HG03565 (cell line): ENCODE measurements around the gene AIG1.

Experiments used
- ATAC-seq: cut with Tn5 transposase; IDR thresholded peaks from one replicate; pipeline ENCODE4 v1.9.1; 2021; ENCODE audit warnings: mild to moderate bottlenecking, moderate library complexity; ENCODE audit not compliant: unreplicated experiment

The AIG1 gene

GRCh38 chr6:143092768-143093167 is 32.1 kb downstream of the AIG1 start:
- no peak for ATAC-seq

GRCh38 chr6:143093290-143093689 is 32.6 kb downstream of the AIG1 start:
- no peak for ATAC-seq

- no peak for ATAC-seq
Observed at GRCh38 chr6:143096403-143096802, 35.7 kb downstream of the AIG1 start.

- ATAC-seq = no peak
Observed at GRCh38 chr6:143097224-143097795, 36.6 kb downstream of the AIG1 start.

- peak; percentile 86 for ATAC-seq
Observed at GRCh38 chr6:143098054-143098671, 37.5 kb downstream of the AIG1 start.

- ATAC-seq = no peak
Observed at GRCh38 chr6:143099647-143100046, 39.0 kb downstream of the AIG1 start.

- ATAC-seq = no peak
Observed at GRCh38 chr6:143100429-143100828, 39.7 kb downstream of the AIG1 start.

- no peak for ATAC-seq
Observed at GRCh38 chr6:143103916-143104315, 43.2 kb downstream of the AIG1 start.

GRCh38 chr6:143107440-143107839 is 46.8 kb downstream of the AIG1 start:
- ATAC-seq = no peak

- ATAC-seq = no peak
Observed at GRCh38 chr6:143107911-143108761, 47.4 kb downstream of the AIG1 start.

- no peak for ATAC-seq
Observed at GRCh38 chr6:143109196-143109595, 48.5 kb downstream of the AIG1 start.

- ATAC-seq = no peak
Observed at GRCh38 chr6:143110572-143110971, 49.9 kb downstream of the AIG1 start.

- ATAC-seq = no peak
Observed at GRCh38 chr6:143110996-143111395, 50.3 kb downstream of the AIG1 start.

GRCh38 chr6:143111443-143111842 is 50.8 kb downstream of the AIG1 start:
- ATAC-seq = no peak

- peak; percentile 64 for ATAC-seq
Observed at GRCh38 chr6:143112084-143112768, 51.5 kb downstream of the AIG1 start.

- no peak for ATAC-seq
Observed at GRCh38 chr6:143112837-143113236, 52.1 kb downstream of the AIG1 start.

GRCh38 chr6:143115728-143116127 is 55.0 kb downstream of the AIG1 start:
- ATAC-seq = no peak

GRCh38 chr6:143117108-143117507 is 56.4 kb downstream of the AIG1 start:
- ATAC-seq = no peak

- ATAC-seq = no peak
Observed at GRCh38 chr6:143119260-143119659, 58.6 kb downstream of the AIG1 start.

GRCh38 chr6:143123081-143123480 is 62.4 kb downstream of the AIG1 start:
- no peak for ATAC-seq

GRCh38 chr6:143123941-143124340 is 63.3 kb downstream of the AIG1 start:
- ATAC-seq = no peak
